Testis (tissue), 3 donors: ENCODE data around the gene BICD1. TPM values are rescaled to one million over a fixed set of nuclear protein-coding genes. Genes with fewer than 3 reads are reported as not detected.

Source experiments
- DNase-seq: peaks from one replicate; pipeline ENCODE4 v3.0.0-alpha.2; 2019
- H3K27ac ChIP-seq, 2 donors: fragments of 200-600 bp; sonication (generic); one replicate each; pipeline ENCODE4 v1.5.1; 2019
- H3K27me3 ChIP-seq: fragments of 200-600 bp; sonication (generic); one replicate; pipeline ENCODE4 v1.5.1; 2019
- H3K36me3 ChIP-seq: fragments of 200-600 bp; sonication (generic); one replicate; pipeline ENCODE4 v1.5.1; 2017; ENCODE audit warnings: low read depth; ENCODE audit errors: missing control alignments
- H3K4me1 ChIP-seq: fragments of 200-600 bp; sonication (generic); one replicate; pipeline ENCODE4 v1.5.1; 2019
- H3K4me3 ChIP-seq, 2 donors: fragments of 200-600 bp; sonication (generic); one replicate each; pipeline ENCODE4 v1.5.1; 2017 to 2019
- H3K9me3 ChIP-seq: fragments of 200-600 bp; sonication (generic); one replicate; pipeline ENCODE4 v1.5.1; 2017
- CTCF ChIP-seq, 3 experiments: fragments of 450-650 bp in 2 of 3; fragments of 200-600 bp in 1 of 3; sonication (generic) in 1 of 3; IDR thresholded peaks; one replicate each; pipeline ENCODE4 v1.5.1; 2016 to 2019; ENCODE audit warnings: antibody characterized with exemption in 3 of 3, mild to moderate bottlenecking in 2 of 3, moderate library complexity in 1 of 3
- POLR2A ChIP-seq: fragments of 450-650 bp; IDR thresholded peaks from one replicate; pipeline ENCODE4 v1.6.1; 2017; ENCODE audit warnings: antibody characterized with exemption, mild to moderate bottlenecking, moderate library complexity
- WGBS, 2 donors: methylation state at CpG; one replicate each; pipeline ENCODE4 v1.1.5; 2018; 5-methylcytosine and 5-hydroxymethylcytosine counted together
- intact Hi-C: fragments of 100-400 bp; cut with DNase I; formaldehyde crosslinking; loops from one replicate; pipeline ENCODE4 v1.15.1; 2023; ENCODE audit warnings: low total_unique reads
- polyA plus RNA-seq: library from polyadenylated mRNA; stranded (reverse); fragments of 350-450 nt; fragmentation: Illumina TruSeq; extraction: RNeasy Lipid Tissue Mini Kit (QIAGEN cat#74804); gene quantifications from one replicate; pipeline ENCODE4 v1.2.3, GENCODE V29; 2014; ENCODE audit warnings: low read depth, low replicate concordance; ENCODE audit not compliant: insufficient read depth
- total RNA-seq, 2 donors: library from RNA; depleted of rRNA; stranded (reverse); fragments of >200 nt; gene quantifications; one replicate each; pipeline ENCODE4 v1.2.3, GENCODE V29; 2016

BICD1 gene
- total and polyA plus RNA-seq, 3 donors from 2014 or later = 8.4 to 28.7 (median 26.0) TPM

GRCh38 chr12:32201976-32202375 lies 95.3 kb downstream of the BICD1 start:
- no peak for TF ChIP-seq POLR2A
- TF ChIP-seq CTCF (IDR thresholded peaks at IDR 0.05) = no peak
- Histone ChIP-seq H3K4me1 (no peaks in the 10 kb centered on the region), H3K27me3 (no peaks in the 10 kb centered on the region), H3K27ac (no peak overlapping the region), H3K4me3 (no peak overlapping the region), H3K9me3 (no peaks in the 10 kb centered on the region), H3K36me3 (no peaks in the 10 kb centered on the region)
- no peak for DNase-seq
- intact Hi-C loops = no loop called here
- WGBS, 2 donors = 83 to 93% methylated on average over 1 of the region's 1 CpG

GRCh38 chr12:32205731-32206130 lies 99.1 kb downstream of the BICD1 start:
- no peak for DNase-seq
- 94 to 98% methylated on average over 3 of the region's 3 CpGs for WGBS, 2 donors
- no peak for TF ChIP-seq POLR2A
- TF ChIP-seq CTCF (IDR thresholded peaks at IDR 0.05) = no peak
- H3K4me3 ChIP-seq = no peak overlapping the region
- intact Hi-C loops = no loop called here
- no peak overlapping the region for H3K27ac ChIP-seq
- no peaks in the 10 kb centered on the region for H3K9me3 ChIP-seq
- no peaks in the 10 kb centered on the region for H3K27me3 ChIP-seq
- H3K36me3 ChIP-seq = no peaks in the 10 kb centered on the region
- H3K4me1 ChIP-seq = no peaks in the 10 kb centered on the region

- no peak overlapping the region for H3K27ac ChIP-seq
- H3K4me1 ChIP-seq = no peaks in the 10 kb centered on the region
- intact Hi-C loops = no loop called here
- 75 to 81% methylated on average over 2 of the region's 2 CpGs for WGBS, 2 donors
- H3K4me3 ChIP-seq = no peak overlapping the region
- no peaks in the 10 kb centered on the region for H3K27me3 ChIP-seq
- TF ChIP-seq CTCF (IDR thresholded peaks at IDR 0.05) = no peak
- no peak for TF ChIP-seq POLR2A
- no peaks in the 10 kb centered on the region for H3K9me3 ChIP-seq
- H3K36me3 ChIP-seq = no peaks in the 10 kb centered on the region
- DNase-seq = no peak
Observed at GRCh38 chr12:32208355-32208754, 101.7 kb downstream of the BICD1 start.

GRCh38 chr12:32211066-32211899 lies 104.6 kb downstream of the BICD1 start:
- Histone ChIP-seq H3K27ac (no peak overlapping the region), H3K27me3 (no peaks in the 10 kb centered on the region)

More at GRCh38 chr12:32211066-32211899, 104.6 kb downstream of the BICD1 start:
- TF ChIP-seq POLR2A (no peak), CTCF (IDR thresholded peaks at IDR 0.05) (no peak)
- no peaks in the 10 kb centered on the region for H3K4me1 ChIP-seq
- H3K36me3 ChIP-seq = no peaks in the 10 kb centered on the region
- intact Hi-C loops = no loop called here
- H3K9me3 ChIP-seq = no peaks in the 10 kb centered on the region
- whole genome bisulfite sequencing, 2 donors = 71 to 84% methylated on average over 2 of the region's 2 CpGs
- H3K4me3 ChIP-seq = no peak overlapping the region
- no peak for DNase-seq
